AG10803 (cell line): ENCODE results near the gene CNP.
"Not testable (repeated sequence)": the region's sequence is repeated elsewhere in the genome, so short reads cannot be mapped to it uniquely, and the experiment has no call there.

ENCODE experiments used
- DNase-seq: peaks from one replicate; pipeline ENCODE4 v3.0.0; 2010; ENCODE audit warnings: low read depth
- H3K4me3 ChIP-seq: 2 replicates; pipeline ENCODE4 v1.5.1; 2011; ENCODE audit warnings: mild to moderate bottlenecking, low read length, control low read depth
- TF ChIP-seq, protein P1 (sequence below): conservative IDR thresholded peaks from 2 replicates; pipeline ENCODE4 v1.5.1; 2011; ENCODE audit warnings: mild to moderate bottlenecking, low read length, control low read depth, inconsistent platforms

Gene CNP

DNA sequence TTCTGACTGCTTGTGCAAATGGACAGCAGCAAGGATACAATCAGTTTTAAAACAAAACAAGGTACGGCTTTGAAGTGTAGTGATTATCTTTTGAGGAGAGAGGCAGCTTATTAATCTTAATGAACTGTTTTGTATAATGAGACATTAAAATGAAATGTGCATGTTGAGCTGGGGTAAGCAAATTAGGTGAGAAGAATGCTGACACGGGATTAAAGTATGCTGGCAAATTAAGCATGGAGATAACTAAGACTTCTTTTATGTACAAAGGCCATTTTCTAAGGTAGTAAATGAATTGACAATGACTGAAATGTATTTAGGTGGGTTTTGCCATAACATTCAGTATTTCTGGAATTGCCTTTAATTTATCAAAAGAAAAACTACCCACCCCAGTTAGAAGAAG is 31.9 kb downstream of the CNP start:
- H3K4me3 ChIP-seq = no peak overlapping the region
- DNase-seq = no peak
- TF ChIP-seq, protein P1, sequence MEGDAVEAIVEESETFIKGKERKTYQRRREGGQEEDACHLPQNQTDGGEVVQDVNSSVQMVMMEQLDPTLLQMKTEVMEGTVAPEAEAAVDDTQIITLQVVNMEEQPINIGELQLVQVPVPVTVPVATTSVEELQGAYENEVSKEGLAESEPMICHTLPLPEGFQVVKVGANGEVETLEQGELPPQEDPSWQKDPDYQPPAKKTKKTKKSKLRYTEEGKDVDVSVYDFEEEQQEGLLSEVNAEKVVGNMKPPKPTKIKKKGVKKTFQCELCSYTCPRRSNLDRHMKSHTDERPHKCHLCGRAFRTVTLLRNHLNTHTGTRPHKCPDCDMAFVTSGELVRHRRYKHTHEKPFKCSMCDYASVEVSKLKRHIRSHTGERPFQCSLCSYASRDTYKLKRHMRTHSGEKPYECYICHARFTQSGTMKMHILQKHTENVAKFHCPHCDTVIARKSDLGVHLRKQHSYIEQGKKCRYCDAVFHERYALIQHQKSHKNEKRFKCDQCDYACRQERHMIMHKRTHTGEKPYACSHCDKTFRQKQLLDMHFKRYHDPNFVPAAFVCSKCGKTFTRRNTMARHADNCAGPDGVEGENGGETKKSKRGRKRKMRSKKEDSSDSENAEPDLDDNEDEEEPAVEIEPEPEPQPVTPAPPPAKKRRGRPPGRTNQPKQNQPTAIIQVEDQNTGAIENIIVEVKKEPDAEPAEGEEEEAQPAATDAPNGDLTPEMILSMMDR = no peak

DNA sequence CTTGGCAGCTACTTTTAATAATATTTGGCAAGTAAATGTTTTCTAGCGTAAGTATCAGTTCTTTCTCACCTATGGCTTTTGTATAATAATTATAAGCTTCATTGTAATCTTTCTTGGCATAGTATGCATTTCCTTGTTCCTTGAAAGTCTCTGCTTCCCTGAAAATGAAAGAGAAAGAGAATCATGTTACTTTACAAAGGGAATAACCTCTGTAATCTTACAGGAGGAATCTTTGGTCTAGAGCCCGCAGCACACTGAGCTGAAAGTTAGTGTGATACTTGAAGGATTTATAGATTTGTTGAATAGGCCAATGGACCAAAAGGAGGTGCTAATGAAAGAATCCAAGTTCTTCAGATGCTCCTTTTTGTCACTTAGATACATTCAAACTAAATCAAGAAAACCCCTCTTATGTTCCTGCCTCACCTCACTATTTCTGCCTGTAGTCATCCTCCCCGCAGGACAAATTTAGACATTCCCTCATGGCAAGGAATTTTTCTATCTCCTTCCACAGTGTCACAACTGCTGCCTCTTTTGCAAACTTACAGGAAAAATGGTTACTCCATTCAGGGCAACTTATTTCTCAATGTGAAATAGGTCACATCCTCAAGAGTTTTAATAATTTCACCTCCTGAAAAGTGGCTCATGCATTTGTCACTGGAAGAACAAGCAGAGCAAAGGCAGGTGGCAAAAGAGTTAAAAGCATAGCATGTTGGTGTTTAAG is 34.0 kb downstream of the CNP start:
- TF ChIP-seq, protein P1 = no peak
- DNase-seq = no peak
- H3K4me3 ChIP-seq = no peak overlapping the region

DNA sequence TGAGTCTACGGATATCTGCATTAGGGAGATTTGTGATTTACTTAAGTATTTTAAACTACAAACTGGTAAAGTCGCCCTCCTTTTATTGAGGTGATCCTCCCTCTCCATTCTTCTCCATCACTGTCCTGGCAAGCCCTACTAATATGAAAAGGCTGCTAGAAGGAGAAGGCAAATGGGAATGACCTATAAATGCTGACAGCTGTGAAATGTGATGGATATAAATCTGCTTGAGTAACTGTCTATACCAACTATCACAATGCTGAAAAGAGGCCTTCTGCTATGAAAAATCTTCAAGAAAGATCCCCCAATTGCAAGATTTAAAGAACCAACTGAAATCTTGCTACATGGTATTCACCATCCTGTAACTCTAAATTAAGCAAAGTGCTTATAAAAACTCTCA is 35.1 kb downstream of the CNP start:
- no peak for DNase-seq
- no peak overlapping the region for H3K4me3 ChIP-seq
- TF ChIP-seq, protein P1 = no peak

GRCh38 chr17:42002175-42002791 is 35.7 kb downstream of the CNP start:
- TF ChIP-seq, protein P1 = no peak
- H3K4me3 ChIP-seq = no peak overlapping the region
- no peak for DNase-seq

- TF ChIP-seq, protein P1 = no peak
- DNase-seq = no peak
- H3K4me3 ChIP-seq = no peak overlapping the region
Measured at GRCh38 chr17:42002792-42003301, 36.3 kb downstream of the CNP start.

DNA sequence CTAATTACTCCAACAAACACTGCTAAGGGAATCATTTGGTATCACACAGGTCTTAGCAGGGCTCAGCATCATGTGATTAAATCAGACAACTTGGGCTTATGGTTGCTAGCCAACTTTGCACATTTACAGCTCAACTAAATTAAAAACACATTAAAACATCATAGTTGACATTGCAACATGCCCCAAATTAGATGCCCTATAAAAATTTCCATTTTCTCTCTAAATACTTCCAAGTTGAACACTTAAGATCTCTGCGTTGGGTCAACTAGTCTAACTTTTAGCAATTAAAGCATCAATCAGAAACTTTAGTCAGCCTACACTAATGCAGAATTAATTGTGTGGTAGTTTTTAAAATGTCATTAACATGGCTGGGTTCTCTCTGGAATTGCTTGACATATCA is 38.6 kb downstream of the CNP start:
- H3K4me3 ChIP-seq = no peak overlapping the region
- TF ChIP-seq, protein P1 = no peak
- peak; percentile 73 for DNase-seq

DNA sequence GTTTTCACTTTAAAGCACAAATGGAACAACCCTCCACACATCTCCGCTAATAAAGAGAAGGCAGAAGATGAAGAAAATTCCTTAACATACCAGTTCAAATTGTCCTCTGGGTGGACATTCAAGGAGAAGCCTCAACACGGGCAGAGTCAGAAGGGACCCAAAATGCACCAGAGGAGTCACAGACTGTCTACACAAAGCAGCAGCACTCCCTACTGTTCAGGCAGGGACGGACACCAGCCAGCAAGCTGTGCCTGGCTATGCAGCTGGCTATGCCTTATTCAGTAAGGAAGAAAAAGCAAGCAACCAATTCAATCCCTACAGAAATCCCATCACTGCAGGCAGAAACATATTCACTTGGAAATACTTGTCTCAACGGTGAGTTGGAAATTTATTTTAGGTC is 42.6 kb downstream of the CNP start:
- H3K4me3 ChIP-seq = no peak overlapping the region
- DNase-seq = no peak
- TF ChIP-seq, protein P1 = no peak

DNA sequence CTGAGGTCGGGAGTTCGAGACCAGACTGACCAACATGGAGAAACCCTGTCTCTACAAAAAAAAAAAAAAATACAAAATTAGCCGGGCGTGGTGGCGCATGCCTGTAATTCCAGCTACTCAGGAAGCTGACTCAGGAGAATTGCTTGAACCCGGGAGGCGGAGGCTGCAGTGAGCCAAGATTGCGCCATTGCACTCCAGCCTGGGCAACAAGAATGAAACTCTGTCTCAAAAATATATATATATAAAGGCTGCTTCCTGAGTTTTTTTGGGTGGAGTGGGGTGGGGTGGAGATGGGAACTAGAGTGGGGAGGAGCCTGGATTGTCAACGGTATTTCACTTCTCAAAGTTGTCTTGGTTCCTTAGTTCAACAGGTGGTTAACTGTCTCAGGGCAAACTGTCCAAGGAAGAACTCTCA is 43.7 kb downstream of the CNP start:
- not testable (repeated sequence) for H3K4me3 ChIP-seq
- peak; percentile 51 for DNase-seq
